HL-60/S4 (cell line): ENCODE measurements around the gene PLG.
"Not testable (repeated sequence)": the region's sequence is repeated elsewhere in the genome, so short reads cannot be mapped to it uniquely, and the experiment has no call there.

Source experiments
- in situ Hi-C: fragments of 300-500 bp; cut with MboI; formaldehyde crosslinking; loops from 2 replicates; pipeline ENCODE4 v1.14.3; 2022; ENCODE audit warnings: low sequenced_read_pairs

Gene PLG

DNA sequence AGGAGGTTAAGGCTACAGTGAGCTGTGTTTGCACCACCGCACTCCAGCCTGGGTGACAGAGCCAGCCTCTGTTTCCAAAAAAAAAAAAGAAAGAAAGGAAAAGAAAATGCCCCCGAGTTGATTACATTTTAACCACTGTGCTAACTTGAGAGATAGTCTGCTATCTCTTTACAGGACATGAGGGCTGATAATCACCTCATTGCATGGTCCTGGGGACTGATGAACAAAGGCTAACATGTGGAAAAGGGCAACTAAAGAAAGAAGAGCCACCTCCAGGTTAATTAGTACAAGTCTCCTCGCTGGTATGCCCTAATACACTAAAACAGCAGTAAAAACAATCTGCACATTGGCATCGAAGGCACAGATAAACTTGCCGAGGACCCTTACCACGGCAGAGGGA lies 4.2 kb upstream of the PLG start:
- in situ Hi-C loops = no loop called here

DNA sequence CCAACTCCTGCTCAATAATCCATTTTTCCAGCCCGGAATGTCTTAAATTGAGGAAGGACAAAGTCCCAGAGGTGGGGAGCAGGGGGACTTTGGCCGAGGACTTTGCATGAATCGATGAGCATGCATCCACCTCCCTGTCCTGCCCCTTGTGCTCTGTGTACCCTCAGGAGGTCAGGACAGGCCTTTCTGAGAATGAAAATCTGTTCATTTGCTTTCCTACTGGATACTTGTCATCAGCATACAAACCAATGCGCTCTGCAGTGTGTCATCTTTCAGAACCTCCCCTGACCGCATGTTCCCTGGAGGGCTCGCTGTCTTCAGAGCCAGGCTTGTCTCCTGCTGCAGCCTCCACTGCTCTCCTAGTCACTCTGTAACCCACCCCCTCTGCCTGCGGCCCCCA lies 2.6 kb downstream of the PLG start:
- in situ Hi-C loops = not testable (repeated sequence)

DNA sequence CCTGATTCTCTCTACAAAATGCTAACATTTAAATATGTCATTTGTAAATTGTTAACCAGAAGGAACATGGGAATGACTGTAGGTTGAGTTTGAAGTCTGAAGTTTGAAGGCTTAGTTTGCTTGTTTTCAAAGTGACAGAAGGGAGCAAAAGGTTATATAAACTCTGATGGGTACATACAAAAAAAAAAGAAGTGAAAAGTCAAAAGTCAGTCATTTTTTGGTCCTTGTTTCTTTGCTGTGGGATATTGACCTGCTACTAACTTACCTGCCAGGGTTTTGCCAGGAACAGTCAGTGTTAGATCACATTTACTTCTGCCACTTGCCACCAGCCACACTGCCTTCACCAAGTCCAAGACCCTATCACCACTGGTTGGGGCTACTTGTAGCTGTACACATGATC lies 6.9 kb downstream of the PLG start:
- in situ Hi-C loops = not testable (repeated sequence)

DNA sequence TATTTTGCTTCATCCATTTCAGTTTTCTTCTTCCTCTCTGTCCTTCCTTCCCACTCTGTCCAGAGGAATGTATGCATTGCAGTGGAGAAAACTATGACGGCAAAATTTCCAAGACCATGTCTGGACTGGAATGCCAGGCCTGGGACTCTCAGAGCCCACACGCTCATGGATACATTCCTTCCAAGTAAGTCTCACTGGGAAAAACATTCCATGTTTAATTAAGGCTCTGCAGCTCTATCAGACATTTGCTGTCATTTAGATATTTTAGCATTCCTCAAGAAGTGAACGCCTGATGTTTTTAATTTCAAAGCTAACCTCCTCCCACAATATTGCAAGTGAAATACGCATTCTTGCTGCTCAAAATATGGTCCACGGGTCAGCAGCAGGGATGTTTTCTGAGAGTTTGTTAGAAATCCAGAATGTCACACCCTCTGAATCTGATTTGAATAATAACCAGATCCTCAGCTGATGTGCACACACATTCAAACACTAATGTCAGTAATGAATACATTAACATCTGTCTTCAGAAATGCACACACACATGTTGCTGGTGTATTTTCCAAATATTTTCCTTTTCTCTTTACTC lies 12.8 kb downstream of the PLG start:
- in situ Hi-C loops = no loop called here

DNA sequence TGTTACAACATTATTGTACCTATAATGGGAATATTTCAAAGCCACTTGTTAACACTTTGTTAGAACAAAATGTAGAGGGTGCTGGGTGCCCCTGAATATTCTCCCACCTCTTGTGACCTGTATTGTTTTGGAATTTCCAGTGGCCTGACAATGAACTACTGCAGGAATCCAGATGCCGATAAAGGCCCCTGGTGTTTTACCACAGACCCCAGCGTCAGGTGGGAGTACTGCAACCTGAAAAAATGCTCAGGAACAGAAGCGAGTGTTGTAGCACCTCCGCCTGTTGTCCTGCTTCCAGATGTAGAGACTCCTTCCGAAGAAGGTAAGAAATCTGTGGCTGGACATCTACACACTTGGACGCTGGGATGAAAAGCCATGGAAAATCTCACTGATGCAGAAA lies 28.9 kb downstream of the PLG start:
- in situ Hi-C loops = loop anchor here (10.0 kb wide), 1 partner anchor 644 kb away; no protein-coding TSS in a partner anchor

DNA sequence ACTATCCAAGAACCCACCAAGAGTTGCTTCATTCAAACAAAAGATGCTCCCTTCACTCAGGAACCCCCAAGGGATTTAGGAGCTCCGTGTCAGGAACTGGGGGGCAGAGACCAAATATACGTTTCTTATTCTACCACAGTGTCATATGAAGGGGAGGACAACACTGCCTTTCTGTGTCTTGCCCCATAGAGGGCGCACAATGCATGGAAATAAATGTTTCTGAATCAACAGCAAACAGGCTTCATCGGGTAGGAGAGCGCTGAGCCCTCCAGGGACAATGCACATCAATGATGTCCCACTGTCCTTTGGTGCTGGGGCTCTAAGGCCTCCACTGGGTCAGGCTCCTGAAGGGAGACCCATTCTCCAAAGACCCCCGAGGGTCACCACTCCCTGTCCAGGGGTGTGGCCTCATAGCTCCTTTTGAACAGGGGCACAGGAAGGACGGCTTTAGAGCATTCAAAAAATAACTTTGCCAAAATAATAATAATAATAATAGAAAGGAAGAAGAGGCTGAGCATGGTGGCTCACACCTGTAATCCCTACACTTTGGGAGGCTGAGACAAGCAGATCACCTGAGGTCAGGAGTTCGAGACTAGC lies 31.1 kb downstream of the PLG start:
- in situ Hi-C loops = loop anchor here (10.0 kb wide), 1 partner anchor 642 kb away; no protein-coding TSS in a partner anchor

DNA sequence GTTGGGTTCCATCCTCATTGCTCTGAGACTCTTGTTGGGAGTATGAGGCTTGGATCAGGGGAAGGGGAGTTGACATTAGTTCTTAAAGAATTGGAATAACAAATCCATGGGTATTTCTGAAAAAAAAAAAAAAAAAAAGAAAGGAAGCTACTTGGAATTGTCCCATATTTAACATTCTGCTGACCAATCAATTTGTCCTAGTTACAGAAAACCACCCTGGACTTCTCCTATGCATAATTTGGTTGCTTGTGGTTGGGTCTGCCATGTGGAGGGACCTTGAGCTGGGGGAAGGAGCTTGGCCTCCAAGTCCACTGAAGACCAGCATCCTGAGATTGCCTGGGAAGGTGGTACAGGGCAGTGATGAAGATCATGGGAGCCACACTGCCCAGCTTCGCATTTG lies 32.6 kb downstream of the PLG start:
- in situ Hi-C loops = loop anchor here (10.0 kb wide), 1 partner anchor 640 kb away; no protein-coding TSS in a partner anchor

DNA sequence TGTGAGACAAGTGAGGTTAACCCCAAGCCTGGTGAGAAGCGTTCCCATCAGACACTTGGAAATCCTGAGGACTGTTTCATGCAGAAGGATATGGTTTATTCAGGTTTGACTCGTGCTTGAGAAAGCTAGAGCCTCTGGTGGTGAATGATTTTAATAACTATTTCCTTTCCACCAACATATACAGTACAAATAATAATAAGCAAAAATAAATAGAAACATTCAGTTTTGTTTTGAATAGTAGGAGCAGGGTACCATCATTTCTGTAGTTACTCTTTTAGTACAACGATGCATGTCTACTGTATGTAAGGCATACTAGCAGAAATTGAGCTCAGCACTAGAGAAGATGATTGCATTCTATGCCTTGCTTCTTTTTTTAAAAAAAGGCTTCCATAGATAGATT lies 33.5 kb downstream of the PLG start:
- in situ Hi-C loops = loop anchor here (10.0 kb wide), 1 partner anchor 639 kb away; no protein-coding TSS in a partner anchor

DNA sequence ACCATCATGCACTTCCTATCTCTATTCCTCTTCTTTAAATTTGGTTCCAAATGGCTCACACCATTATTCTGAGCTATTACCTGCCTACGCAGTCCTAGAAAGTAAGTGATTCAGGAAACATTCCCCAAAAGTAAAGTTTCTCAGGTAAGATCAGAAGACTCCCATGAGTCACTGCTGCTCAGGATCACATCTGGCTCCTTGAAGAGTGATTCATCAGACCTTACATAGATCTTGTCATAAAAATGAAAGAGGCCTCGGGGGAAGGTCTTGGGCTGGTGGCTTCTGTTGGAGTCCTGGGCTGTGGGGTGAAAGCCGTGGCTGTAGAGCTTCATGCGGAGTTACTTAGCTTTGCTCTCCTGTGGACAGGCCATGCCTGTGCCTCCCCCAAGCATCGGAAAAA lies 35.9 kb downstream of the PLG start:
- in situ Hi-C loops = loop anchor here (10.0 kb wide), 1 partner anchor 637 kb away; no protein-coding TSS in a partner anchor

DNA sequence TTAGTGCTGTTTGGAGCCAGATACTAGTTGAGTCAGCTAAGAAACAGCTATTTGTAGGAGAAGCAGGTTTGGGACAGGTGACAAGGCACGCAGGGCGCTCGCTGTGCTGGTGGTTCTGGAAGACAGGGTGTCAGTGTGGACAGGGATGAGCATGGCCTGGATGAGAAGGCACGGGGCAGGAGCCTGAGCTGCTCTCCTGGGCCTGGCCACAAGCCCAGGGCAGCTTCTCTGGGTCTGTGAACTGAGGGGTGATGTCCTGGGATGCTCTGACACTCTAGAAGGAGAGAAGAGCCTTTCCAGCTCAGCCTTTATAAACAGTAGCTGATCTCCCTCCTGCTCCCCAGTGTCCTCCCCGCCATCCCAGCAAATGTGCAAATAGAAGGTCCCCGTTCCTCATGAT lies 37.9 kb downstream of the PLG start:
- in situ Hi-C loops = loop anchor here (10.0 kb wide), 1 partner anchor 635 kb away; no protein-coding TSS in a partner anchor

DNA sequence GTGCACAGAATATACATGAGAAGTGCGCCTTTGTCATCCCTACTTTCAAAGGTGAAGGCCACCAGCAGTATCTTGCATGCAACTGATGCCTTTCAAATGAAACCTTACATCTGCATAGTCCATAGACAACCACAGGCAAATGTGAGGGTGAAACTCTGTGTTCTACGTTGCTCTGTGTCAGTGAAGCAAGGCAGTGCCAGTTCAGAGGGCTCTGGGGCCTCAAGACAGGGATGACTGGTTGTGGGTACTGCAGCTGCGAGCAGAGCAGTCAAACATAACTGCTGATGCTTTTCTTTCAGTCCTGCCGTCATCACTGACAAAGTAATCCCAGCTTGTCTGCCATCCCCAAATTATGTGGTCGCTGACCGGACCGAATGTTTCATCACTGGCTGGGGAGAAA lies 39.0 kb downstream of the PLG start:
- in situ Hi-C loops = not testable (repeated sequence)

DNA sequence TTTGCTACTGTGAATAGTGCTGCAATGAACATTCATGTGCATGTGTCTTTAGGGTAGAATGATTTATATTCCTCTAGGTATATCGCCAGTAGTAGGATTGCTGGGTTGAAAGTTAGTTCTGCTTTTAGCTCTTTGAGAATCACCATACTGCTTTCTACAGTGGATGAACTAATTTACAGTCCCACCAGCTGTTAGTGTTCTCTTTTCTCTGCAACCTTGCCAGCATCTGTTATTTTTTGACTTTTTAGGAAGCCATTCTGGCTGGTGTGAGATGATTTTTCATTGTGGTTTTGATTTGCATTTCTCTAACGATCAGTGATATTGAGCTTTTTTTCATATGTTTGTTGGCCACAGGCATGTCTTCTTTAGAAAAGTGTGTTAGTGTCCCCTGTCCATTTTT lies 40.0 kb downstream of the PLG start:
- in situ Hi-C loops = no loop called here

DNA sequence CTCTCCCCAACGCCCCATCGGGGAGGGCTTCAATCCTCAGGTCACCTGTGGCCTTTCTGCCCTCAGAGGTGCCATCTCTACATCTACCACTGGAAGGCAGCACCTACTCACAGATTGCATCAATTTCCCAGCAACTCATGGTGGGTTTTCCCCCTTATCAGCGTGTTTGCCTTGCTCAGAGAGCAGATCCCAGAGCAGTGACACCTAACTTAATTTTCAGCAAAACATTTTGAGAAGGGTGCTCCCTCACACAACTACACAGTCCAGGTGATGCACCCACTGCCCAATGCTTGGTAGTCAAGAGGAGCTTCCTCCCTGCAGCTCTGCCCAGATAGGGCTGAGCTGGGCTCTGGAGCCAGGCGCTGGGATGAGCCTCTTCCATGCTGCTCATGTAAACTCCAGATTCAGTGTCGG lies 48.2 kb downstream of the PLG start:
- in situ Hi-C loops = no loop called here

DNA sequence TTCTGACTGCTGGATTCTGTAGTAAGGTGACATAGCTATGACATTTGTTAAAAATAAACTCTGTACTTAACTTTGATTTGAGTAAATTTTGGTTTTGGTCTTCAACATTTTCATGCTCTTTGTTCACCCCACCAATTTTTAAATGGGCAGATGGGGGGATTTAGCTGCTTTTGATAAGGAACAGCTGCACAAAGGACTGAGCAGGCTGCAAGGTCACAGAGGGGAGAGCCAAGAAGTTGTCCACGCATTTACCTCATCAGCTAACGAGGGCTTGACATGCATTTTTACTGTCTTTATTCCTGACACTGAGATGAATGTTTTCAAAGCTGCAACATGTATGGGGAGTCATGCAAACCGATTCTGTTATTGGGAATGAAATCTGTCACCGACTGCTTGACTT lies 51.2 kb downstream of the PLG start:
- in situ Hi-C loops = not testable (repeated sequence)

DNA sequence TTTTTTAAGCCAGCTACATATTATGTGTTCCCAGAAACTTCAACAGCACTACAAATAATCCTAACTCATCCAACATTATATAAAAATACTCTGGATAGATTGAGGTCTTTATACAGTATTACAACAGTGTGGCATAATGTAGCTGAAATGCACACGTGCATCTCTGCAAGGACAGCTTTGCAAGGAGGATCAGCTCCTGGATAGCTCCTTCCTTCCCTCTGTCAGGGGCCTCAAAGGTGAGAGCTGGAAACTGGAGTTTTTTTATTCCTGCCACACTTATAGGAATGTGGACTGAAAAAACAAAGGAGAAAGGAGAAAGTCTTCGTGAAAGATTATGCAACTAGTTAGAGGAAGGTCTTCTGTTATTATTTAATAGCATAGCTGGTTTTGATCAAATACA lies 53.1 kb downstream of the PLG start:
- in situ Hi-C loops = no loop called here

DNA sequence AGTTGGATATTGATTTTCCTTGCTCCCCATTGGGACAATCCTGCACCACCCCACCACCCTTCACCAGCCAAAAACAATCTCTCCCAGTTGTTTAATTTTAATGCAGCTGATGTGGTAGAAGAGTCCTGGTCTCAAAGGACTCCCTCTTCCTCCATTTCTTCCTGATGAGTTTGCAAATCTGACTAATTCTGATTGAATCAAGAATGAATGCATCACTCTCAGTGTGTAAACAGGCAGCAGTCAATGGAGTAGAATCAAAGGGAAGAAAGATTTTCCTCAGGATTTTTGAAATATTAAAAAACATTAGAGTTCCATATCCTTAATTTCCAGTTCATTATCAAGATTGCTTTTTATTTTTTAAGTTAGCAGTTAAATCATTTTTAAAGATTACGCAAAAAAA lies 54.0 kb downstream of the PLG start:
- in situ Hi-C loops = no loop called here

DNA sequence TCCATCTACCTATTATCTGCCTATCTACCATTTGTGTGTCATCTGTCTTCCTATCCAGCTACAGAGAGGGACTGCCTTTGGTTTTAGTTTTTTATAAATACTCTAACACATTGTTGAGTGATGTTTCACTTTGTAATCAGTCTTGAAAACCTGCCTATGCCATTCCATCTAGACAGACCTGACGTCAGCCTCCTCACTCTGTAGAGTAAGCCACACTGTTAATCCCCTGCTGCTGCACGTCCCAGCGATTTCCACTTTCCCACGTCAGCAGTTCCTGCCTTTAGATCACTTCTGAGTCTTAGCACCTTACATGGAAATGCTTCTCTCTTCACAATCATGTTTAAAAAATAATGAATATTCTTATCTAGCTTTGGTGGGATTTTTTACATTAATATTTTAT lies 54.8 kb downstream of the PLG start:
- in situ Hi-C loops = no loop called here

DNA sequence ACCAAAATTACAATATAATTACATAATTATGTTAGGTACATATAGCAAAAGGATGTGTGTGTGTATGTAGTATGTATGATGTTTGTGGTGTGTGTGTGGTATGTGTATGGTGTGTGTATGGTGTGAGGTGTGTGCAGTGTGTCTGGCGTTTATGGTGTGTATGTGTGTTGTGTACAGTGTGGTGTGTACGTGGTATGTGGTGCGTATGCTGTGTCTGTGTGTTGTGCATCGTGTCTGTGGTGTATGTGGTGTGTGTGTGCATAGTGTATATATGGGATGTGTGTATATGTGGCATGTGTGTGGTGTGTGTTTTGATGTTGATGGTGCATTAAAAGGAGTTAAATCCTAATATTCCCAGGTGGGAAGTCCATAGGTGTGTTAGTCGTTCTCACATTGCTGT lies 62.8 kb downstream of the PLG start:
- in situ Hi-C loops = no loop called here

DNA sequence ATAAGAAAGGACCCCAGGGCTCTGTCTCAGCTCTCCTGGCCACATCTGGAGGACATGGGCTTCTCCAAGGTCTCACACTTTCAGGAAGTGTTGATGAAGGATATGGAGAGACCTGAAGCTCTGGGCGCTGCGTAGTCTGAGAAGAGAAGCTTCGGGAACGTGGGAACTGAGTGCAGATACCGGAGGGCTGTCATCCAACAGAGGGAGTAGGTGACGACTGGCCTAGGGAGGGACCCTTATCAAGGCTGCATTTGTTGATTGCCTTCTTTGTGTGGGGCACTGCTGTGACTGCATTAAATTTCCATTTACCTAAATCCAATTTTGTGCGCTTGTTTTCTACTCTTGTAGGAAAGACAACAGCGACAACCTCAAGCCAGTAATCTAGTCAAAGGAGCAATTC lies 63.4 kb downstream of the PLG start:
- in situ Hi-C loops = no loop called here

DNA sequence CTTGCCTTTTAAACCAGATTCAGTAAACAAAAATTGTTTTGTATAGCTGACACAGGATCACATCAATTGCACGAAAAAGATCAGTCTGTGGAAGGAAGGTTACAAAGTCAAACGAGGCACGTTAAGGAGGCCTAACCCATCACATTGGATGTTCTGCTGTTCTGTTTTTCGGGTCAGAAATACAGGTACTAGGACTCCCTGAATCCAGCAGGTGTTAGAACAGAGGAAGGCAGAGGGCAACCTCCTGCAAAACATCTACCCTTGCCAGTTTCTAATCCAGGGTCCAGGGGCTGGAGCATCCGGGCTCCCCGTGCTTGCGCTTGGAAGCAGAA lies 64.6 kb downstream of the PLG start:
- in situ Hi-C loops = no loop called here

DNA sequence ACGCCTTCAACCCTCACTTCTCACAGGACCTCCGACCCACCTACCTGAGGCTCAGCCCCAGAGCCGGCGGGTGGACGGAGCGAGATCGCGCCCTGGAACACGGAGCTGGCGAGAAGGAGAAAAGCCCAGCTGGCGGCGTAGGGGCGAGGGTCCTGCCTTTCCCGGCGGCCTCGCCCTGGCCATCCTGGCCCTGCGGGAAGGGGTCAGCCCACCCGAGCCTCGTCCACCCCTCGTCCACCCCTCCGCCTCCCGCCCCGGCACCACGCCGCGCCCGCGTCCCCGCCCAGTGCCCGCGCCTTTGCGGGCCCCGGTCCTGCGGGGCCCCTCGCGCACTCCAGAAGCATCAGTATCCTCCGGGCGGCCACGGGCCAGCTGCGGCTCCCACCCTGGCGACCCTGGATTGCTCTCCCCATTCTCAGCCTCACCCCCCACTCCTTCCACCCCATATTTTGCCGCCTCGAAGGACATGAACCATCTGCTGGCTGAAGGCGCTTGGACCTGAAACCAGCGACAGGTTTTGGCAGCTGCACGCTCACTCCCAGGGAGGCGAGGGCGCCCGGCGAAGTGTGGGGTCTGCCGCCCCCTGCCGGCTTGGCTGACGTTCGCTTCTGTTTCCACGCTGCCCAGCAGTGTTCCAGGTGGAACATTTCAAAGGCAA lies 65.1 kb downstream of the PLG start:
- in situ Hi-C loops = no loop called here

DNA sequence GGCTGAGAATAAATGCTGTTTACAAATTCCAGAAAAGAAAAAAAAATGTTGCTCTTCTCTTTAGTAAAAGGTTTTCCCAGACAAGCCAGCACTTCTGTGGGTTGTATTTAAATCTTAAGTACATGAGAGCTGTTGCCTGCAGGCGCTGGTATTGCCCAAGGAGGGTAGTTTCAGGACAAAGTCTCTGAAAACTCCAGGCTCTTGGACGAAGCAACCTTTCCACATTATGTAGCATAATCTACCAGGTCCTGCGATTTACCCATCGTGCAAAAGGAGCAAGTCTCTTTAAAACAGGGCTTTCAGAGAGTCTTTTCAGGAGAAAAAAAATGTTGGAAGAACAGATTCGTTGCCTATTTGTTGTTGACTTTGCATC lies 65.6 kb downstream of the PLG start:
- in situ Hi-C loops = no loop called here
